CD4-positive, alpha-beta T cell treated with Interleukin-15 for 1 hour (primary cell): Measurements from ENCODE around the gene KCTD5.
"Not testable (repeated sequence)": the region's sequence is repeated elsewhere in the genome, so short reads cannot be mapped to it uniquely, and the experiment has no call there.

Experiments used
- DNase-seq: peaks from one replicate; pipeline ENCODE4 v3.0.0-alpha.2; 2020

Gene KCTD5

DNA sequence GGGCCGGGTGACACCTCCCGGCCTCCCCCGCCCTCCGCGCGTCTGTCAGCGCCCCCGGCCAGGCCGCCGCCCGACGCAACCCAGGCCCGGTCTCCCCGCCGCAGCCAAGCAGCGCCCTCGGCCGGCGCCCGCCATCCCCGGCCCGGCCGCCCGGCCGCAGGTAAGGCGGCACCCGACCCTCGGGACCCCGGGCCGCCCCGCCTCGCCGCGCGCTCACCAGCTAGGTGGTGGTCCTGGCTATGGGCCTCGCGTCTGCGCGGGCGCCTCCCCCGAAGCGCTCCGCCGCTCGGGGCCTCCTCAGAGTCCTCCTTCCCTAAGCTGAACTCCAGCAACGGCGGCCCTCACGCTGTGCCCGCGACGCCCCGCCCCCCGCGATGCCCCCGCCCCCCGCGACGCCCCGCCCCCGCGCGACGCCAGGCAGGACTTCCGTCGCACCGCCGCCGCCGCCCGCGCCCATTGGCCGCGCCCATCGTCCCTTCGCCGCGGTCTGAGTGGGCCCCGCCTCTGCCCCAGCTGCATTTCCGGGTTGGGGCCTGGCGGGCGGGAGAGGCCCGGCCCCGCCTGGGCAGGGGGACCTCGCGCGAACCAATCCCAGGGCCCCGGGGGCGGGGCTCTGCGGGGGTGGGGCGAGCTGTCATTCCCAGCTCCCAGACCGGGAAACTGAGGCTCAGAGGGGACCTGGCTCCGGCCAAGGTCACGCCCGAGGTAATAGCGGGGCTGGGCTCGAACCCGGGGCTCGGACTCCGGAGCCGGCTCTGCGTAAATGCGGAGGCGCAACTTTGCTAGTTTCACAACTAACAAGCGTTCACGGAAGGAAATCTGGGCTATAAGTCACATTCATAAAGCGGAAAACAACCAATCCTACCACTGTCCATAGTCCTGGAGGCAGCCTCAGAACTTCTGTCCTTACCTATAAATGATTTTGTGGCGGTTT lies 9.0 kb upstream of the KCTD5 start:
- peak; percentile 97 for DNase-seq

DNA sequence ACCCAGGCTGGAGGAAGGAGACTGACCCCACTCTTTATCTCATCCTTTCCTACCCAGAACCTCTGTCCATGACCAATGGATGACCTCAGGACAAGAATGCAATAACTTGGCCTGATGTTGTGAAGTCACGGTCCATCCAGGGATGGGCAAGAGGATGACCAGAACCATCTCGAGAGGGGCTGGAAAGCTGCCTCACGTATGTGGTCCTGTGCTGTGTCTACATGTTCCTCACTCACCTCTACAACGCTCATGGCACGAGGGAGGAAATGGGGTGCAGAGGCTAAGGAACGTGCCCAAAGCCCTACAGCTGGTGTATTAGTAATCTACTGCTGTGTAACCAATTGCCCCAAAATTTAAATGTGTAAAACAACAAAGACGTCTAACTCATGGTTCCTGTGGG lies 7.3 kb upstream of the KCTD5 start:
- no peak for DNase-seq

DNA sequence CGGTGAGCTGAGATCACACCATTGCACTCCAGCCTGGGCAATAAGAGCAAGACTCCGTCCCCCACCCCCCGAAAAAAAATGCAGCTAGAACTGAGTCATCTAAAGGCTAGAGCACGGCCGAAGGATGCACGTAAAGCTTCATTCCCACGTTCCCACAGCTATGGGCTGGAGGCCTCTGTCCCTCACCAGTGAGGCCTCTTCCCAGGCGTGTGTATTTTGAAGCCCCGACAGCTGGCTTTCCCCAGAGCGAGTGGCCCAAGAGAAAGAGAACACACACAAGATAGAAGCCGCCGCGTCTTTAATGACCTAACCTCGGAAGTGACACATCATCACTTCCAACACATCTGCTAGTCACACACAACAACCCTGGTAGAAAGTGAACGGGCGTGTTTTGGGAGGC lies 6.6 kb upstream of the KCTD5 start:
- no peak for DNase-seq

DNA sequence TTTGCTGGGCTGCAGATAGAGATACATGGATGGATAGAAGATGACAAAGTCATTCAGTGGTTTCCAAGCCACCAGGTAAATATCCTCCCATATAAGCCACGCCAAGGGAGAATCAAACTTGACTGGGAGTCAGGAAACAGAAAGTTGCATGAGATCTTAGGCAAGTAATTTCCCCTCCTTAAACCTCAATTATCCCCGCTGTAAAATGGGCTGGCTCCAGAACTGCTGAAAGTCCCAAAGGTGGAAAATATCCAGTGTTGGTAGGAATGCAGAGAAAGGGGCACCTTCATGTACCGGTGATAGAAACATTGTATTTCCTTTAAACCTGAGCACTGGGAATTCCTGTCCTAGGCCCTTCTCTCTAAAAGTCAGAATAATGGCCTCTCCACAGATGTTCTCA lies 5.4 kb upstream of the KCTD5 start:
- DNase-seq, result not testable (repeated sequence)

DNA sequence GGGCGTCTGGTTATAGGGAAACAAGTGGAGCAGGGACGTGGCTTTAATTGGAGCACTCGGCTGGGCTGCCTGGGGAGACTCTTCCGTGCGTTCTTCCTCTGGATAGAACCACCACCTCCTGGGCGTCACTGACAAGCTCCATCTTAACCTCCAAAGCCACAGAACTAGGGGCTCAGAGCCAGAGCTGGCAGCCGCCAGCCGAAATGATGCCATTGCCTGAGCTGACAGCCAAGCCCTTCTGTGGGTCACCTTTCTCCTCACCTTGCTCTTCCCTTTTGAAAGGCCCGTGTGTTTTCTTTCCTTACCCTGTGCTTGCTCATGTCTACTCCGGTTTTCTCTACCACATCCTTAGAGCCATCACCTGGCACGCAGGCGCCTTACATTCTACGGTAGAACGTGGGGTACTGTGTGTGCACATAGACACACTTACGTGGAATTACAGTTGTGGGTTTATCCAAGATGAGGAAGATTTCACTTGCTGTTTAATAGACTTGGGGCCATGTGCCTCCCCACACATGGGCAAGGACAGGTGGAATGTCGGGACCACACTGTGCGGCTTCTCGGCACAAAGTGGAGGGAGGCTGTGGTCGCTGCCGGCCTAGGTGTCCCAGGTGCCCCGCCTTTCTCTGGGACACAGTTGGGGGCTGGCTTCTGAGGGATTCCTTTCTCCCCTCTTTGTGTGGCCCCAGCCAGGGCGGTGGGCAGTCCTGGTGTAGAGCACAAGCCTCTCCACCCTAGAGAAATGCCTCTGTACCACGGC lies 3.9 kb upstream of the KCTD5 start:
- DNase-seq, result peak; percentile 12

DNA sequence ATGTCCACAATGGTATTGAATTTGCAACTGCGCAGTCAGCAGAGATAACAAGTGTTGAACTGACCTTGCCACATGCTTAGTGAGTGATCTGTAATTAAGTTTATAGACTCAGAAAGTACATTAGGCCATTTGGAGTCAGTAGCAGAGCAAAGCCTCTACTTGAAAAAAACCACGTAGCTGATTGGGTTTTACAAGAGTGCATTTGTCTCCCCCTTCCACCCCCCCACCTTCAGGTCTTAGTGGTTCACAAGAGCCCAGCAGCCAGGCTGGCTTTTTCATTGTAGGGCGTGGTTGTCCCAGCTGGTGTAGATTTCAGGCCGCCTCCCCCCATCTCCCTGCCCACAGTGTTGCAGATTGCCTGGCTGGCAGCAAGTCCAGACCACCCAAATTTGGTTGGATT lies 2.4 kb upstream of the KCTD5 start:
- DNase-seq, result peak; percentile 6

DNA sequence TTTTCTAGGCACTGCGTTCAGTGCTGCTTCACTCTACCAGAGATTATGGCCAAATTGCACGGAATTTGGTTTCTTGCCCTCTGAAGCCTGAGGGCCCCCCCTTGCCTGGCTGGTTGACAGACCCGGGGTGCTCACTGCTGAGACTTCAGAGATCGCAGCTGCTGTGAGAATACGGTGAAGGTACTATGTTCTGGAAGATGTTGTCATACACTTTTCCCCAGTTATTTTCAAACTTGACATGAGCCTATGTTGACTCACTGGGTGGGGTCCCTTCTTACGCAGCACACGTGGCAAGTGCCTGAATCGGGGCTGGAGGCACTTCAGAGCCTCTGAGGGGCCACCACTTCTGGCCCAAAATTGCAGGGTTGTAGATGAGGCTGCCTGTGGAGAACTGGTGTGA lies 2.0 kb upstream of the KCTD5 start:
- DNase-seq, result peak; percentile 10

DNA sequence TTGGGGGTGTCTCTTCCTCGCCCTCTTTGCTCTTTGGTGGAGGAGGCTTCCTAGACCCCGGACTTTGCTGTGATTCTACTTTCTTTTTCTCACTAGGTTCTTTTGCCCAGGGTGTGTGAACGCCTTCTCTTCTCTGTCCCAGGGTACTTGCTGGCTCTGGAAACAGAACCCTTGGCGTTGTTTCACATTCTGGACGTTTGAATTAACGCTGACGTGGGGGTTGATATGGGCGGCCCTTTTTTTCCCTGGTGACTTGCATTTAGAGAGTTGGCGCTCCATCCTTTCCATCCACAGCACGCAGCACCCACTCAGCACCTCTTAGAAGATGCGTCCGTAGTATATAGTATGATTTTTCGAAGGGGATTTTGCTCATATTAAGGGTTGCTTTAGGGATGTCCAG lies 718 bp downstream of the KCTD5 start:
- peak; percentile 6 for DNase-seq

DNA sequence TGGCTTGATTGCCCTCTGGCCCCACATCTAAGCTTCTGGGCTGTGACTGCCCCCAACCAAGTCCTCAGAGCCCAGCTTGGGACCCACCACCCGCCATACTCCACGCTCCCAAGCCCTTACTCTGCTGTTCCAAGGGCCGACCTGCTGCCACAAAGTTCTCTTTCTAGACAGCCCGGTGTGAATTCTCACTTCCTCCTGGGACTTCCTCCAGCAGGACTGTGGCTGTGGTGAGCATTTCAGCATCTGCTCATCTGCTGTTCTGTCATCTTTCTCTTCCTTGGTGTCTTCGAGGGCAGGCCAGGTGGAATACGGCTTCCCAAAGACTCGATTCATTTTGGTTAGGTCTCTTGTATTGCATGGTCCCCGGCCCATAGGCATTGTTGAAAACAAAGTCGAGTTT lies 3.8 kb downstream of the KCTD5 start:
- not testable (repeated sequence) for DNase-seq

DNA sequence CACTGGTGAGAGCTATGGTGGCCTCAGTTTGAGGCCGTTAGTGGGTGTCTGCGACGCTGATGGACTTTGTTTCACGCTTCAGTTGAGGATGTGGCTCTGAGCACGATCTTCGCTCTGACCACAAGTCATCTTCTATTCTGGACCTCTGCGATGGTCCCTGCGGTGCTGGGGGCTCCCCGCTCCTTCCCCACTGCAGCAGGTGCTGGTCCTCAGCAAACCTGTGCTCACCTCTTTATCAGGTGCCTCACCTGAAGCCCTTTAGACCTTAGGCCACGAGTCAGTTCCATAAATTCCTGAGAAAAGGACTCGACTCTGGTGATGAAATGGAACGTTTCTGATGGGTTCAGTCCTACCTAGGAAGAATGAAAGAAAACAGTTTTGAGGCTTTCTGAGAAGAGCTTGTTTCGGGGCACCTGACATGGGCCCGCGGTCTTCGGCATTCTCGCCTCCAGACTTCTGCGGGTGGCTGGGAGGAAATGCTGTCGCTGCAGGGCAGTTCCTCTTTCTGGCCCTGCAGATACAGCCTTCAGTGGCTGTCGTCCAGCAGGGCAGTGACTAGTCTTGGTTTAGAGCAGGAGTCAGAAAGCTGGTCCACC lies 4.7 kb downstream of the KCTD5 start:
- DNase-seq, result peak; percentile 64

DNA sequence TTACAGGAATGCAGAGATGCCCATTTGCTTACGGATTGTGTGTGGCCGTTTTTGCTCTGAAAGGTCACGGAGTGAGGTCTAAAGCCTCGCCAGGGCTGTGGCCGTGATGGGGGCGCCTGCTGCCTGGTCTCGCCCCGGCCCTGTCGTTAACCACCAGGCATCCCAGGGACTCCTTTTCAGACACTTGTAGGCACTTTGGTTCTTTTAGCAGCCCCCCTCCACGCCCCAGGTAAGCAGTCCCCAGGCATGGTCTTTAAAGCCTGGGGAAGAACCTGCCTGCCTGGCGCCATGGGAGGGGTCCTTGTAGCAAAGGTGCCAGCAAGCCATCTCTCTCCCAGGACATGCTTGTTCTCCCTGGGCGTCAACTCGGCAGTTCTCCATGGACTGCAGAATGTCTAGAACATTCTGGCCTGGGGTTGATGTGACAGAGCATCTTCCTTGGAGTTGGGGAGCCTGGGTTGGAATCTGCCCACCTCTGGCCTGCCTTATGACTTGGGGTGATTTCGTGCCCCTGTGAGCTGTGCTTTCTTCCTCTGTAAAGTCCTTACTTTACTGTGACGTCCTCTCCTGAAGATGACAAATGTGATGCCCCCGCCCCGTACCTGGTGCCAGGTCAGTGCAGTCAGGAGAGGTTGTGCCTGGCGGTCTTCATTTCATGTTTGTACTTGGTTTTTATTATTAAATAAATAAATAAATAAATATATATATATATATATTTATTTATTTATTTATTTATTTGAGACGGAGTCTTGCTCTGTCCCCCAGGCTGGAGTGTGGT lies 5.4 kb downstream of the KCTD5 start:
- no peak for DNase-seq

DNA sequence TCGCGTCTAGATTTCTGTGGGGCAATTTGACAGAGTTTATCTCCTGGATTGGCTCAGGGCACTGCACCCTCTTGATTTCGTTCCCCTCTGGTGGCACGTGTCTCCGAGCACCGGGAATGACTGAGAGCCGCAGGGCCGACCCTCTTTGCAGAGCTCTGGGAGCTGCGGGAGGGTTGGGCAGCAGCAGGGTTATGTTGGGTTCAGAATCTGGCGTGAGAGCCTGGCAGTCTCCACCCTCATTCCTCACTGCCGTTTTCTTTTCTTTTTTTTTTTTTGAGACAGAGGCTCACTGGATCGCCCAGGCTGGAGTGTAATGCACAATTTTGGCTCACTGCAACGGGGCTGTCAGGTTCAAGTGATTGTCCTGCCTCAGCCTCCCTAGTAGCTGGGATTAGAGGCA lies 7.1 kb downstream of the KCTD5 start:
- not testable (repeated sequence) for DNase-seq

DNA sequence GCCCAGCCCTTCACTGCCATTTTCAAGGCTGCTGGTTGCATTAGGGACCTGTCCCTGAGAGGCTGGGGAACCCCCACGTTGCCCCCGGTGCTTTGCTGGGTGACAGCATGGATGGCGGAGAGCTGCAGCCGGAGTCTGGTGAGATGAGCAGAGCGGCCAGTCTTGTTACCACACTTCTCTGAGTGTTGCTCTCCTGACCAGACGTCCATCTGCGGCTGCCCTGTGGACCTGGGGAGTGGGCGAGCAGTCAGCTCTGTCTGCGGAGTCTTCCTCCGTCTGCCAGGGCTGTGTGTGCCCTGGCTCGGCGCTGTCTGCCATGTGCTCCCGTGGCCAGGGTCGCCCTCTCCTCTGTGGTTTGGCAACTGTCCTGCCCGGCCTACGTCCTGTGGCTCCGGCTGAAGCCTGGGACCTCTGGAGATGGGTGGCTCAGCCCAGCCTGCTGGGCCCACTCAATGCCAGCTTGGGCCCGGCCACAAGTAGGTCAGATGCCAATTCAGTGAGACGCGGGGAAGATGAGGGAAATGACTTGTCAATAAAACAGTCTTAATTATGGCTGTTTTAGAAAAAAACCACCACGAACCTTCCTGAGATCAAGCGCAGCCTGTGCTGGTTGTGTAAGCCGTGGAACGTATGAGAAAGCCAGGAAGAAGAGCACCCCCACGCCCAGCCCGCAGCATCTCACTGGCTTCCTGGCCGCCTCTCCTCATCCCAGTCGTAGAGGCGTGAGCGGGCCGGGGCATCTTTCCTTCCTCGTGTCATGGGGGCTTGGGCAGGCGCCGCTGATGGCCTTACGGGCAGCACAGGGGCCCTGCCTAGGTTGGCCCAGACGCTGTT lies 7.9 kb downstream of the KCTD5 start:
- no peak for DNase-seq

DNA sequence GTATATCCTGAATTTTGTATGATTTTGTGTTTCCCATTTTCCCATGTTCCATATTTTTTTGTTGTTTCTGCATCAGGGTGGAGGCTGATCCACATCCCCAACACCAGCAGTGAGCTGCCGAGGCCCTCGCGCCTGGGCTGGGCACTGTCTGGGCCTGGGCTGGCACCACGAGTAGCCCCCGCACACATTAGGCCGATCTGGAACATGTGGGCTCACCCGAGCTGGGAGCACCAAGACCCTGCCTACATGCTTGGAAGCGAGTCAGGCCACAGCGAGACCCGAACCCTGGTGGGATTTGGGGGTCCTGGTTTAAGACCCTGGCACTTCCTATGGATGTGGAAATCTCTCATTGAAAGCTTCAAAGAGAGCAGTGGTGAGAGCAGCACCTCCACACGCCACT lies 8.5 kb downstream of the KCTD5 start:
- DNase-seq, result no peak

DNA sequence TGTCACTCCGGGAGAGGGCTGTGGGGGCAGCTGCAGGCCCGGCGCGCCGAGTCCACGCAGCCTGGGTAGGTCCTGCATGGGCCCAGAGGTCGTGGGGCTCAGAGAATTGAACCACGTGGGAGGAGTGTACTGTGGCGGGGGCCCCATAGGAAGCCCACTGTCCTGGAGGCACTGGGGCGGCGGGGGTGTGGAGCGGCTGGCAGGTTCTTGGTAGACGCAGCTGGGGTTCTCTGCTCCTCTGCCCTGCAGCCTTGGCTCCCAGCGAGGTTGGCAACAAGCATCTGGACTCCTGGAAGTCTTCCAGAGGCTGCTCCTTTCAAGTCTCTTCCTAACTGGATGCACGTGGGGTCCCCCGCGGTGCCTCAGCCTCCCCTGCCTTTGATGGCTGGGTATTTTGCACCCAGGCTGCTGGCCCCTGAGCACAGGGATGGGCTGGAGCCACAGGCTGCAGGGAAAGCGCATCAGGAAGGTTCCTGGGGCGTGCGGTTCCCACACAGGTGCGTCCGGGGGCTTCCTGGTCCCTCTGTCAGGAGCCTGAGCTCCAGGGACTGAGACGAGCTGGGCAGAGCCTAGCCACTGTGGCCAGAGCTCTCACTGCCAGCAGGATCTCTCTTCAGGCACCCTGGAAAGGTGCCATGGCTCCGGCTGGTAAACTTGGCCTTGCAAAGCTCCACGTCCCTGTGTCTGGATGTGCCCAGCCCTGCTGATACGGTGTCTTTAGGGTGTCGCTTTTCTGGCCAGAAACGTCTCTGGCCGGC lies 9.3 kb downstream of the KCTD5 start:
- DNase-seq, result no peak

DNA sequence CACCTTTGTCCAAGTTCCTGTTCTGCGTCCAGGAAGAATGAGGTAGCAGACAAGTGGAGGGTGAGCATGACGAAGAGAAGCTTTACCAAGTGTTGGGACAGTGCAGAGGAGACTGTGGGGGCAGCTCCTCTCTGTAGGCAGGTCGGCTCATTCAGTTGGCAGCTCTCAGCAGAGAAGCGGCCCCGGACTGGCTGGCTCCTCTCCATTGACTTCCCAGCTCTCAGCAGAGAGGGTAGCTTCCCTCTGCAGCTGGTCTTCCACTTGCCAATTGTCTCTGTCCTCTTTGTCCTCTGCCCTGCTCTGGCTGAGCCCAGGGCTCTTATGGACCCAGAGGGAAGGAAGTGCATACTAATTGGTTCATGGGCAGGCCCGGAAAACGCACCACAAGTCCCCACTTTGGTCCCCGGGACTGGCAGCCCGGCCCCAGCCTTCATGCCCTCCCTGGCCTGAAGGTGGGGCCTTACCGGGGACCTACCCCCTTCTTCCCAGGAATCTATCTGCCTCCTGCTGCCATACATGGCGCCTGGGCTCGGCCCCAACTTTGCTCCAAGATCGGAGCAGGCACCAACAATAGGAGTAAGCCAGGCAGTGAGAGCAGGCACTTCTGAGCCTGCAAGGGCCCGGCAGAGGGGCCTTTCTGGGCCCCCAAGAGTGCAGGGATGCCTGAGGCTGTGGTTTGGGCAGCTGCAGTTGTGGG lies 10.1 kb downstream of the KCTD5 start:
- no peak for DNase-seq

DNA sequence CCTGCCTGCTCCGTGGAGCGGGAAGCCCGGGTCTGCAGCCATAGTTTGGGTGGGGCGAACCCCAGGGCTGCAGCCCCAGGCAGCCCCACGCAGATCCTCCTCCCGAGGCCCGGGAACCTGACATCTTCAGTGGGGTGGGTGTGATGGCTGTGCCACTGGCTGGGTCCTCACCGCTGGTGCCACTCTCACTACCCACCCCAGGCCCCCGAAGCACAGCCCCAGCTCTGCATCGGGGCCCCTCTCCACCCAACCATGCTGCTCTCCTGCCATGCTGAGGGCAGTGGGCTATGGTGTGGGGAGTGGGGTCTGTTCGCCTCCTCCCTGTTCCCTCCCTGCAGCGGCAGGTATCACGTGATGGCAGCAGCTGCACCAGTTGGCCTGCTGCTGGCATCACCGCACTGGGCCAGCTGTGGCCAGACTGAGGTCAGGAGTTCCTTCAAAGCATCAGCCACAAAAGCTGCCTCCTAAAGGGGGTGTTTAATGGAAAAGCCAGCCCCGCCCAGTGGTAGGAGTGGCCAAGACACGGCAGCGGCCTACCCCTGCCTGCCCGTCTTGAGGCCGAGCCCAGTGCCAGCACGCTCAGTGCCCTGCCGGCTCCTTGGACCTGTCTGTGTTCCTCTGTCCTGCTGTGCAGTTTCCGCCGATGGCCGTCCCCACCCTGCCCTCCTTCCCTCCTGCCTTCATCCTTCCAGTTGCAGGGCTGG lies 10.8 kb downstream of the KCTD5 start:
- DNase-seq, result no peak

DNA sequence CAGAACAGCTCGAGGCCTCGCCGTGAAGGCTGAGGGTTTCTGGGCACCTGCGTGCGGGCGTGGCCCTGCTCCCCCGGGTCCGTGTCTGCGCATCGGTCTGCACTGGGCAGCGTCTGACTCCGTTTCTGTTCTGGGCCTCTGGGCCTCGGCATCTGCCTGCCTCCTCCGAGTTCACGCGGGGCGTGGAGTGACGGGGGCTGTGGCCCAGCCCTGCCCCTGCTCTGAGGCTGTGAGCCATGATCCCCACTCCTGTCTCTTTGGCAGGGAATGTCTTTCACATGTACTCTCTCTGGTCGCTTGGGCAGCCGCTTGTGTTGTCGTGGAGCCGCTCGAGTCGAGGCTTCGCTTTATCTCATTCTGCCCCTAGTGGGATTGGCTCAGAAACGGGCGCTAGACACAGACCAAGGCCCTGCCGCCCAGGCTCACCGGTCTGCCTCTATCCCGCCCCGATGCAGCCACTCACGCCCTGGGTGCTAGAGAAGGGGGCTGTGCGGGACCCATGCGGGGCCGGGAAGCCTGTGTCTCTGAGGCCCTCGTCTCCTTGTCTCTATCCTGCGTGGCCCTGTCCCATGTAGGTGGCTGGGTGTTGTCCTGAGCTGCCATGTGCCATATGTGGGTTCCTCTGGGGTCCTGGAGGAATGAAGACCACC lies 14.4 kb downstream of the KCTD5 start:
- DNase-seq, result not testable (repeated sequence)

DNA sequence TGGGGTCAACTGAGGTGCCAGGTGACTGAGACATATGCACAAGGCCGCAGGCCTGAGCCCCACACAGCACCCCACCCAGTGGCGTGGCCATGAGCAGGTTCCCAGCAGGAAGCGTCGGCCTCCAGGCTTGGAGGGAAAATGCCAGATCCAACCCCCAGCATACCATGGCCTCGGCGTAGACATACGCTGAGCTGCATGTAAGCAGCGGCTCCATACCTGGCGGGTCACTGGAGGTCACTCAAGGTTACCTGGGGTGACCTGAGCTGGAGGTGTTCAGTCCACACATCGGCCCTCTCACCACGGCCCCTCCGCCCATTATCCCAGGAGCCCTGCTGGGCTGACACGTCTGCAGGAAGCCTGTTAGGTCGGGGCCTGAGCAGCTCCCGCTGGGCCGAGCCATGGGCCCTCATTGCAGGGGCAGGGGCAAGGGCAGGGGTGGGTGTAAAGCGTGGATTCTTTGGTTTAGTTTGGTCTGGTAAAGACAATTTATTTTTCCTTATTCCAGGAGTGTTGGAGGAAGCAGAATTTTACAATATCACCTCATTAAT lies 15.2 kb downstream of the KCTD5 start:
- DNase-seq, result no peak
